ENCODE results near the gene YIF1B. TPM values are rescaled to one million over a fixed set of nuclear protein-coding genes. Genes with fewer than 3 reads are reported as not detected.

The YIF1B gene
- total RNA-seq, 3 donors from 2014 or later (not counting 1 experiment from before 2014, with no cell fraction given): 23.2 to 28.4 (median 24.1) TPM

DNA sequence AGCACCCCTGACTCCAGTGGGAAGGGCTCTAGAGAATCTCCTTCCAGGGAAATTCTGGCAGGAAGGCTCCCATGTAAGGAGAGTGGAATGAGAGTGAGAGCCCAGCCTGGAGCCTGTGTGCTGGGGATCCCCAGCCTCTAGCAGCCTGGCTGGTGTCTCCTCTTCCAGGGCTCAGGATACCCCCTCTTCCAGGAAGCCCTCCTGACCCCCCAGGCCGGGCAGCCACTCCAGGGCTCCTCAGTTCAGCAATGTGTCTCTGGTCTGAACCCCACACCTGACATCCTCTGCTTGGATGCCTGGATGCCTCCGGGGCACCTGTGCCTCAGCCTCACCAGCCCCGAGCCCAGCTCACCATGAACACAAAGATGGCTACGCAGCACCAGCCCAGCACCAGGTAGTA lies 8.7 kb downstream of the YIF1B start:
- Mint-ChIP-seq H3K27ac (no peak overlapping the region), H3K4me1 (peaks cover 0 to 10% of the 10 kb centered on the region in 2 donors), H3K4me3 (no peak overlapping the region), H3K36me3 (no peaks in the 10 kb centered on the region), H3K9me3 (no peaks in the 10 kb centered on the region), H3K27me3 (ENCODE audit: low read depth in 2 of 2) (no peaks in the 10 kb centered on the region)
- no peak for TF ChIP-seq CTCF (IDR thresholded peaks at IDR 0.05)
- H3K9me3 ChIP-seq (ENCODE audit: control insufficient read depth, insufficient read depth, low read length): no peaks in the 10 kb centered on the region
- WGBS (ENCODE audit: insufficient coverage): 95% methylated on average over 4 of the region's 4 CpGs
- no peak overlapping the region for H3K4me3 ChIP-seq (ENCODE audit: low read length)
- intact Hi-C loops (cut with micrococcal nuclease): no loop called here
- ATAC-seq (no peak), DNase-seq (no peak)
- H3K27me3 ChIP-seq (ENCODE audit: control insufficient read depth, insufficient read depth, low read length): no peaks in the 10 kb centered on the region
- H3K27ac ChIP-seq (ENCODE audit: low read length): no peak overlapping the region
- peaks cover 13% of the 10 kb centered on the region for H3K4me1 ChIP-seq (ENCODE audit: control insufficient read depth, insufficient read depth, low read length)
- H3K36me3 ChIP-seq (ENCODE audit: control insufficient read depth, insufficient read depth, low read length): peaks cover 19% of the 10 kb centered on the region

- Histone ChIP-seq H3K4me3 (ENCODE audit: low read length) (no peak overlapping the region), H3K36me3 (ENCODE audit: control insufficient read depth, insufficient read depth, low read length) (peaks cover 19% of the 10 kb centered on the region), H3K27me3 (ENCODE audit: control insufficient read depth, insufficient read depth, low read length) (no peaks in the 10 kb centered on the region), H3K27ac (ENCODE audit: low read length) (no peak overlapping the region), H3K9me3 (ENCODE audit: control insufficient read depth, insufficient read depth, low read length) (no peaks in the 10 kb centered on the region), H3K4me1 (ENCODE audit: control insufficient read depth, insufficient read depth, low read length) (peaks cover 13% of the 10 kb centered on the region)
- ATAC-seq (no peak), DNase-seq (no peak)
- TF ChIP-seq CTCF (IDR thresholded peaks at IDR 0.05): no peak
- WGBS (ENCODE audit: insufficient coverage): 100% methylated on average over 3 of the region's 3 CpGs
- intact Hi-C loops (cut with micrococcal nuclease): no loop called here
- H3K4me3 Mint-ChIP-seq: no peak overlapping the region
- H3K27me3 Mint-ChIP-seq (ENCODE audit: low read depth in 2 of 2): no peaks in the 10 kb centered on the region
- H3K4me1 Mint-ChIP-seq: peaks cover 0 to 10% of the 10 kb centered on the region in 2 donors
- no peak overlapping the region for H3K27ac Mint-ChIP-seq
- H3K9me3 Mint-ChIP-seq: no peaks in the 10 kb centered on the region
- H3K36me3 Mint-ChIP-seq: no peaks in the 10 kb centered on the region
Observed at GRCh38 chr19:38306236-38306635, 9.5 kb downstream of the YIF1B start.

GRCh38 chr19:38304866-38305429 lies 10.8 kb downstream of the YIF1B start:
- 96% methylated on average over 29 of the region's 29 CpGs for WGBS (ENCODE audit: insufficient coverage)
- ATAC-seq (no peak), DNase-seq (no peak)
- no peak overlapping the region for H3K27ac ChIP-seq (ENCODE audit: low read length)
- peaks cover 19% of the 10 kb centered on the region for H3K36me3 ChIP-seq (ENCODE audit: control insufficient read depth, insufficient read depth, low read length)
- Mint-ChIP-seq H3K27ac (no peak overlapping the region), H3K9me3 (no peaks in the 10 kb centered on the region), H3K4me3 (no peak overlapping the region), H3K4me1 (peaks cover 0 to 4% of the 10 kb centered on the region in 2 donors), H3K36me3 (no peaks in the 10 kb centered on the region), H3K27me3 (ENCODE audit: low read depth in 2 of 2) (no peaks in the 10 kb centered on the region)
- no peak for TF ChIP-seq CTCF (IDR thresholded peaks at IDR 0.05)
- intact Hi-C loops (cut with micrococcal nuclease): no loop called here
- H3K27me3 ChIP-seq (ENCODE audit: control insufficient read depth, insufficient read depth, low read length): no peaks in the 10 kb centered on the region
- H3K4me3 ChIP-seq (ENCODE audit: low read length): no peak overlapping the region
- no peaks in the 10 kb centered on the region for H3K9me3 ChIP-seq (ENCODE audit: control insufficient read depth, insufficient read depth, low read length)
- H3K4me1 ChIP-seq (ENCODE audit: control insufficient read depth, insufficient read depth, low read length): peaks cover 13% of the 10 kb centered on the region

DNA sequence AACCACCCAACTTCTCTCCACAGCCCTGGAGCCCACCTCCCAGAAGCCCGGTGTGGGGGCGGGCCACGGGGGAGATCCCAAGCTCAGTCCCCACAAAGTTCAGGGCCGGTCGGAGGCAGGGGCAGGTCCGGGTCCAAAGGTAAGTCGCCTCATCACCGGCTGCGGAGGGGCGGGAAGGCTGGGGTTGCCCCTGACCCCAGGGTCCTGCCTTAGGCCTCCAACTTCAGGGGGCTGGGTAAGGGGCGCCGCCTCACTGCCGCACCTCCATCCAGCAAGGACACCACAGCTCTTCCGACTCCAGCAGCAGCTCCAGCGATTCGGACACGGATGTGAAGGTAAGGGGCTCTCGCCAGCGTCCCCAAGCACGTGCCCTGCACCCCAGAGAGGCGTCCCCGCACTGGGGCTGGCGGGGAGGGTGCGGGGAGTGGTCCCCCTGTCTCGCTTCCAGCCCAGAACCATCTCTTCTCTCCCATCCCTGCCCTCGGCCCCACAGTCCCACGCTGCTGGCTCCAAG lies 11.3 kb downstream of the YIF1B start:
- 91% methylated on average over 27 of the region's 27 CpGs for WGBS (ENCODE audit: insufficient coverage)
- Mint-ChIP-seq H3K4me1 (peaks cover 0 to 4% of the 10 kb centered on the region in 2 donors), H3K36me3 (no peaks in the 10 kb centered on the region), H3K9me3 (no peaks in the 10 kb centered on the region), H3K27ac (no peak overlapping the region), H3K27me3 (ENCODE audit: low read depth in 2 of 2) (no peaks in the 10 kb centered on the region), H3K4me3 (no peak overlapping the region)
- no peaks in the 10 kb centered on the region for H3K9me3 ChIP-seq (ENCODE audit: control insufficient read depth, insufficient read depth, low read length)
- DNase-seq (no peak), ATAC-seq (no peak)
- peaks cover 13% of the 10 kb centered on the region for H3K4me1 ChIP-seq (ENCODE audit: control insufficient read depth, insufficient read depth, low read length)
- no peaks in the 10 kb centered on the region for H3K27me3 ChIP-seq (ENCODE audit: control insufficient read depth, insufficient read depth, low read length)
- intact Hi-C loops (cut with micrococcal nuclease): no loop called here
- H3K36me3 ChIP-seq (ENCODE audit: control insufficient read depth, insufficient read depth, low read length): peaks cover 19% of the 10 kb centered on the region
- H3K27ac ChIP-seq (ENCODE audit: low read length): no peak overlapping the region
- no peak for TF ChIP-seq CTCF (IDR thresholded peaks at IDR 0.05)
- no peak overlapping the region for H3K4me3 ChIP-seq (ENCODE audit: low read length)

Measured in natural killer cell (primary cell).